DND-41 (cell line): ENCODE data around the gene RASL11B.

Experiments
- ATAC-seq: fragments of 200-7000 bp; cut with Tn5 transposase; 3 replicates; pipeline ENCODE4 v1.9.1; 2021; ENCODE audit warnings: low read depth; ENCODE audit not compliant: insufficient read depth
- DNase-seq: peaks from one replicate; pipeline ENCODE4 v3.0.0-alpha.2; 2020
- H2AFZ ChIP-seq: 2 replicates; pipeline ENCODE4 v1.6.0; 2012; ENCODE audit warnings: low read depth, low read length
- H3K27ac ChIP-seq: 2 replicates; pipeline ENCODE4 v1.5.1; 2012; ENCODE audit warnings: low read length, inconsistent platforms
- H3K27me3 ChIP-seq: fragments of 200-600 bp; sonication (generic); 2 replicates; pipeline ENCODE4 v1.6.0; 2012; ENCODE audit warnings: low read length, mild to moderate bottlenecking, inconsistent platforms; ENCODE audit not compliant: insufficient read depth, poor library complexity
- H3K36me3 ChIP-seq: 2 replicates; pipeline ENCODE4 v1.5.1; 2012; ENCODE audit warnings: low read length, inconsistent platforms; ENCODE audit not compliant: insufficient read depth
- H3K4me1 ChIP-seq: 2 replicates; pipeline ENCODE4 v1.5.1; 2012; ENCODE audit warnings: mild to moderate bottlenecking, low read length; ENCODE audit not compliant: insufficient read depth
- H3K4me2 ChIP-seq: 2 replicates; pipeline ENCODE4 v1.6.0; 2012; ENCODE audit warnings: mild to moderate bottlenecking, moderate library complexity, low read length, inconsistent platforms; ENCODE audit not compliant: insufficient read depth
- H3K4me3 ChIP-seq, 2 experiments: fragments of 200-600 bp in 1 of 2; shearing (Covaris generic) in 1 of 2; 2 replicates each; pipeline ENCODE4 v1.5.1; 2012 to 2016; ENCODE audit warnings: inconsistent platforms in 2 of 2, low read length in 2 of 2, mild to moderate bottlenecking in 2 of 2, low read depth in 1 of 2, moderate library complexity in 1 of 2
- H3K79me2 ChIP-seq: 2 replicates; pipeline ENCODE4 v1.6.0; 2012; ENCODE audit warnings: low read length, inconsistent platforms; ENCODE audit not compliant: insufficient read depth
- H3K9ac ChIP-seq: 2 replicates; pipeline ENCODE4 v1.6.0; 2012; ENCODE audit warnings: low read depth, mild to moderate bottlenecking, inconsistent platforms, low read length, moderate library complexity
- H3K9me3 ChIP-seq: 2 replicates; pipeline ENCODE4 v1.5.1; 2012; ENCODE audit warnings: low read length, moderate library complexity, mild to moderate bottlenecking, inconsistent platforms; ENCODE audit not compliant: insufficient read depth, severe bottlenecking
- H4K20me1 ChIP-seq: 2 replicates; pipeline ENCODE4 v1.6.0; 2012; ENCODE audit warnings: low read length; ENCODE audit not compliant: insufficient read depth
- EZH2 ChIP-seq: IDR thresholded peaks from 3 replicates; pipeline ENCODE4 v1.6.1; 2012; ENCODE audit warnings: borderline replicate concordance, low read depth, mild to moderate bottlenecking, moderate library complexity, low read length, inconsistent platforms; ENCODE audit not compliant: severe bottlenecking
- TF ChIP-seq, protein P1 (sequence below): IDR thresholded peaks from 2 replicates; pipeline ENCODE4 v1.5.1; 2012; ENCODE audit warnings: borderline replicate concordance, low read length, moderate library complexity, mild to moderate bottlenecking; ENCODE audit not compliant: poor library complexity, severe bottlenecking; ENCODE audit errors: extremely low read depth

Gene RASL11B

DNA sequence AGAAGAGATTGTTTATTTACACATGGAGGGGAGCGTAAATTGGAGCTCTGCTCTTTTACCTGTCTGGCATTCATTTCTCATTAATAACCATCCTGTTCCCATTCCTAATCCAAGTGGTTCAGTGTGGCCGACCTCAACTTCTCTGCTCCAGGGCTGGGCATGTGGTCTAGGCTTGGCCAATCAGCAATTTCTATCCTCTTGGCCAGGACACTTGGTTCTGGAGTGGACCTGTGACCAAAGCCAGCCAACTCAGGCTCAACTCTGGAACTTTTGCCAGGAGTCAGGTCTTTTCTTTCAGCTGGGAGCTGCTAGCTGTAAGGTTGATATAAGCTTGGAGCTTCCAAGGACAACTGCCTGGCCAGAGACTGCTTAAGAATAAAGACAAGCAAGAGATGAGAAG is 15.6 kb upstream of the RASL11B start:
- H3K79me2 ChIP-seq = no peaks in the 10 kb centered on the region
- no peak for TF ChIP-seq EZH2
- TF ChIP-seq, protein P1, sequence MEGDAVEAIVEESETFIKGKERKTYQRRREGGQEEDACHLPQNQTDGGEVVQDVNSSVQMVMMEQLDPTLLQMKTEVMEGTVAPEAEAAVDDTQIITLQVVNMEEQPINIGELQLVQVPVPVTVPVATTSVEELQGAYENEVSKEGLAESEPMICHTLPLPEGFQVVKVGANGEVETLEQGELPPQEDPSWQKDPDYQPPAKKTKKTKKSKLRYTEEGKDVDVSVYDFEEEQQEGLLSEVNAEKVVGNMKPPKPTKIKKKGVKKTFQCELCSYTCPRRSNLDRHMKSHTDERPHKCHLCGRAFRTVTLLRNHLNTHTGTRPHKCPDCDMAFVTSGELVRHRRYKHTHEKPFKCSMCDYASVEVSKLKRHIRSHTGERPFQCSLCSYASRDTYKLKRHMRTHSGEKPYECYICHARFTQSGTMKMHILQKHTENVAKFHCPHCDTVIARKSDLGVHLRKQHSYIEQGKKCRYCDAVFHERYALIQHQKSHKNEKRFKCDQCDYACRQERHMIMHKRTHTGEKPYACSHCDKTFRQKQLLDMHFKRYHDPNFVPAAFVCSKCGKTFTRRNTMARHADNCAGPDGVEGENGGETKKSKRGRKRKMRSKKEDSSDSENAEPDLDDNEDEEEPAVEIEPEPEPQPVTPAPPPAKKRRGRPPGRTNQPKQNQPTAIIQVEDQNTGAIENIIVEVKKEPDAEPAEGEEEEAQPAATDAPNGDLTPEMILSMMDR = no peak
- no peaks in the 10 kb centered on the region for H3K4me1 ChIP-seq
- H4K20me1 ChIP-seq = no peaks in the 10 kb centered on the region
- no peak overlapping the region for H2AFZ ChIP-seq
- DNase-seq (no peak), ATAC-seq (no peak)
- H3K9ac ChIP-seq = no peak overlapping the region
- no peaks in the 10 kb centered on the region for H3K27me3 ChIP-seq
- H3K36me3 ChIP-seq = no peaks in the 10 kb centered on the region
- no peak overlapping the region for H3K4me2 ChIP-seq
- no peaks in the 10 kb centered on the region for H3K9me3 ChIP-seq
- no peak overlapping the region for H3K27ac ChIP-seq
- no peak overlapping the region for H3K4me3 ChIP-seq

DNA sequence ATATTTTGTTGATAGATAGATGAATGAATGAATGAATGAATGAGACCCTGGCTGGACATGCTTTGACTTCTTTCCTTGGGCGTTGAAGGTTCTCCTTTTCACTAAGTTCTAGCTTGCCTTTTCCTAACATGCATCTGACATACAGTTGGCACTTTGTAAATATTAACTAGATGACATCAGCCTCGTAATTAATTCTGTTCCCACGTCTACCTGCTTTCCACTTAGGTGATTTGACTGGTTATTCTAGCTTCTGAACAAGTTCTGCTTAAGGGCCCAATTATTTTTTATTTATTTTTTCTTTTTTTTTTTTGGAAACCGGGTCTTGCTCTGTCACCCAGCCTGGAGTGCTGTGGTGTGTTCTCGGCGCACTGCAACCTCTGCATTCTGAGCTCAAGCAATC is 13.9 kb upstream of the RASL11B start:
- H3K27me3 ChIP-seq = no peaks in the 10 kb centered on the region
- H3K27ac ChIP-seq = no peak overlapping the region
- ATAC-seq = no peak

DNA sequence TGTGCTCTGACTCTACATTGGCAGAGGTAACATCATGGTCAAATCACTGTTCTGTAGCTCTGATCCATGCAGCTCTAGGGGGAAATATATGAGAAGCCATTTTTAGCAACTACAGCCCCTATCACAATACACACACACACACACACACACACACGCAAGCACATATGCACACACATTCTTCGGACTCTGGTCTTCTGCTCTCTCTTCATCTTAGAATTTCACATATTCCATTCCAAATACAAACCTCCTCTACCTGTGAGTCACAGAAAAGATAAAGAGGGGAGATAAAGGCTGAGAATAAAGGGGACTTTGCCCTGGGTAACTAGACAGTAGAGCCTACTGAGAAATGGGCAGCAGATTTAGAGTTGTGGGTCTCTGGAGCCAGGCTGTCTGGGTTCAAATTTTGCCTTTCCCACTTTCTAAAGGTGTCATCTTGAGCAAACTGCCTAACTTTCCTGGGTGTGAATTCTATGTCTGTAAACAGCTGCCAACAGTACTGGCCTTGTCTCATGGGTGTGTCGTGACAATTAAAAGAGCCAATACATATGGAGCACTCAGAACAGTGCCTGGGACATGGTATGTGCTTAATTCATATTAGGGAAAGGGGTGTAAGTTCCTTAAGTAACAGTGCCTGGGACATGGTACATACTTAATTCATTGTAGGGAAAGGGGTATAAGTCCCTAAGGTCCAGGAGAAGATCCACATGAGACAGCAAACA is 11.6 kb upstream of the RASL11B start:
- H3K9ac ChIP-seq = no peak overlapping the region
- no peaks in the 10 kb centered on the region for H4K20me1 ChIP-seq
- H3K27ac ChIP-seq = no peak overlapping the region
- no peaks in the 10 kb centered on the region for H3K79me2 ChIP-seq
- no peaks in the 10 kb centered on the region for H3K9me3 ChIP-seq
- DNase-seq (no peak), ATAC-seq (no peak)
- H2AFZ ChIP-seq = no peak overlapping the region
- no peak overlapping the region for H3K4me3 ChIP-seq
- H3K4me1 ChIP-seq = peaks cover 3% of the 10 kb centered on the region
- no peak overlapping the region for H3K4me2 ChIP-seq
- TF ChIP-seq, protein P1 = no peak
- TF ChIP-seq EZH2 = no peak
- H3K36me3 ChIP-seq = no peaks in the 10 kb centered on the region
- no peaks in the 10 kb centered on the region for H3K27me3 ChIP-seq

More for the DNA sequence above, 13.9 kb upstream of the RASL11B start:
- Histone ChIP-seq H3K9ac (no peak overlapping the region), H4K20me1 (no peaks in the 10 kb centered on the region), H2AFZ (no peak overlapping the region), H3K4me3 (no peak overlapping the region), H3K4me2 (no peak overlapping the region), H3K9me3 (no peaks in the 10 kb centered on the region), H3K4me1 (no peaks in the 10 kb centered on the region), H3K79me2 (no peaks in the 10 kb centered on the region), H3K36me3 (no peaks in the 10 kb centered on the region)
- TF ChIP-seq, protein P1 = no peak
- TF ChIP-seq EZH2 = no peak
- no peak for DNase-seq
